Omental fat pad (tissue), 4 donors: ENCODE results near the gene IL17RD. TPM values are rescaled to one million over a fixed set of nuclear protein-coding genes. Genes with fewer than 3 reads are reported as not detected.
A peak's percentile ranks its signal among the peaks of the same experiment; 100 is the strongest.

Experiments used
- ATAC-seq: fragments of 150-250 bp; one replicate; pipeline ENCODE4 v1.9.1; 2016; ENCODE audit warnings: mild to moderate bottlenecking, moderate library complexity; ENCODE audit not compliant: low FRiP score
- DNase-seq: peaks from one replicate; pipeline ENCODE4 v3.0.0-alpha.2; 2019; ENCODE audit warnings: low spot score
- CTCF ChIP-seq, 3 donors: fragments of 450-650 bp; IDR thresholded peaks; one replicate each; pipeline ENCODE4 v1.5.1; 2016 to 2017; ENCODE audit warnings: antibody characterized with exemption in 3 of 3, mild to moderate bottlenecking in 3 of 3, moderate library complexity in 2 of 3
- total RNA-seq, 4 donors: library from RNA; depleted of rRNA; stranded (reverse); fragments of >200 nt; gene quantifications; one replicate each; pipeline ENCODE4 v1.1.0, GENCODE V29; 2016

The IL17RD gene
- total RNA-seq, 4 donors from 2014 or later, result 4.9 to 13.2 (median 6.6) TPM

GRCh38 chr3:57160076-57160764 is 4.9 kb downstream of the IL17RD start:
- ATAC-seq, result peak; percentile 41
- TF ChIP-seq CTCF (IDR thresholded peaks at IDR 0.05), result no peak
- no peak for DNase-seq

GRCh38 chr3:57158813-57159738 is 6.1 kb downstream of the IL17RD start:
- TF ChIP-seq CTCF (IDR thresholded peaks at IDR 0.05), result no peak

GRCh38 chr3:57158325-57158724 is 6.8 kb downstream of the IL17RD start:
- no peak for ATAC-seq
- DNase-seq, result no peak
- TF ChIP-seq CTCF (IDR thresholded peaks at IDR 0.05), result no peak

More at GRCh38 chr3:57158813-57159738, 6.1 kb downstream of the IL17RD start:
- no peak for DNase-seq
- no peak for ATAC-seq

- ATAC-seq, result no peak
- DNase-seq, result no peak
- TF ChIP-seq CTCF (IDR thresholded peaks at IDR 0.05), result no peak
These were observed 7.6 kb downstream of the IL17RD start for GRCh38 chr3:57157545-57157944.

- no peak for DNase-seq
- TF ChIP-seq CTCF (IDR thresholded peaks at IDR 0.05), result no peak
- no peak for ATAC-seq
These were observed 9.9 kb downstream of the IL17RD start for GRCh38 chr3:57155310-57155643.

GRCh38 chr3:57154470-57155309 is 10.5 kb downstream of the IL17RD start:
- DNase-seq, result no peak
- no peak for TF ChIP-seq CTCF (IDR thresholded peaks at IDR 0.05)
- ATAC-seq, result no peak
